Stimulated activated CD4-positive, alpha-beta T cell treated with anti-CD3 and anti-CD28 coated beads, Interleukin-1b, Interleukin-23, amount 100 ng/mL, for 4 hours (primary cell): ENCODE data around the gene ADCY1.

Experiments
- DNase-seq, 2 donors: peaks; one replicate each; pipeline ENCODE4 v3.0.0-alpha.2; 2020; ENCODE audit warnings: low read depth in 2 of 2

The ADCY1 gene

DNA sequence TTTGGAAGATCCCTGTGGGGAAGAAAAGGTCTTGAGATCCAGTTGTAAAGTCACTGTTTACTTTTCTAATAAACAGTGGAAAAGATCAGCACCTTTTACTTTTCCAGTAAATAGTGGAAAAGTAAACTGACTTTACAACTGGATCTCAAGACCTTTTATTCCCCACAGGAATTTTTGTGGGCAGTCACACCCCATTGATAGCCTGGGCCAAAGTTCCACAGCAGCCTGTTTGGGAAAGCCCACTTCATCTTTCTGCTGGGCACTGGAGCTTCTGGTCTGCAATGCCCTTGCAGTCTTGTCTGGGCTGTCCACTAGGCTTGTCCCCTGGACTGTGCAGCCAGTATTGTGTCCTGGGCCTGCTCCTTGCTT, 50.2 kb downstream of the ADCY1 start:
- DNase-seq, result no peak

DNA sequence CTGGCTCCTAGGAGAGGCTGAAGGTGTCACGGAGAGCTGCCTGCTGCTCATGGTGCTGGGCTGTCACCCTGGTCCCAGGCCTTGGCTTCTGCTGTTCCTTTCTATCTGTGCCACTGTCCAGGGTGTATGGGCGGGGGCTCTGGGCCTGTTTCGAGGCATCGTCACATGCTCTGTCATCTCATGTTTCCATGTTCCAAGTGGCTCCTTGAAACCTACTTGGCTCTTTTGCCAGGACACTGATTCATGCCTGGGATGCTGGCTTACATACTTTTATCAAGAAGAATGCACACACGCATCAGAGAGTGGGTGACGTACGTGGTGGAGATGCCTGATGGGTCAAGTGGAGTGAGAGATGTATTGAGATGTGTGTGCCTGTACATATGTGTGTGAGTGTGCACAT, 50.9 kb downstream of the ADCY1 start:
- no peak for DNase-seq

DNA sequence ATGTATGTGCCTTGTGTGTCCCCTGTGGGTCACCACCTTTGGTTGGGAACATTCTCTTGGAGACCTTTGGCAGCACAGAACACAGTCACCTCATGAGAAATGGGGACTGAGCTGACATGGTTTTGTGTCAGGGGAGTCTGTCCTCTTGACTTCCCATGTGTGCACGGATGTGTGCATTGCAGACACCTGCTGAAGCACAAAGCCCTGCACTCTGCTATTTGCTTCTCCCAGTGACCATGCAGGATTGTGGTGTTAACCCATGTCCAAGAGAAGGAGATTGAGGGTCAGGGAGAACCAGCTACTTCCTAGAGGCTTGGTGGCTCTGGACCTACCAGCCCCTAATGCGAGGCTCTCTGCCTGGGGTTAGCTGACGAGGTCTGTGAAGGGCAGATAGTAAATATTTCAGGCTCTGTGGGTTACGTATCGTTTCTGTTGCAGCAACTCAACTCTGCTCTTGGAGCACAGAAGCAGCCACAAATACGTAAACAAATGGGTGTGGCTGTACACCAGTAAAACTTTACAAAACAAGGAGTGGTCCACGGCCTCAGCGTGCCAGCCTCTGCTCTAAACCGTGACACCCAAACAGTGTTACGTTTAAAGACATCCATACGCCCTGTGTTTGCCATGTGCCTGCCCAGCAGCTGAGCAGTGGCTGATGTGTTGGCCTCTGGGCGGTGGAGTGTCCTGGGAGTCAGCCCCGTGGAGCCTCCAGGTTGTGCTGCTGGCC, 51.7 kb downstream of the ADCY1 start:
- no peak for DNase-seq

DNA sequence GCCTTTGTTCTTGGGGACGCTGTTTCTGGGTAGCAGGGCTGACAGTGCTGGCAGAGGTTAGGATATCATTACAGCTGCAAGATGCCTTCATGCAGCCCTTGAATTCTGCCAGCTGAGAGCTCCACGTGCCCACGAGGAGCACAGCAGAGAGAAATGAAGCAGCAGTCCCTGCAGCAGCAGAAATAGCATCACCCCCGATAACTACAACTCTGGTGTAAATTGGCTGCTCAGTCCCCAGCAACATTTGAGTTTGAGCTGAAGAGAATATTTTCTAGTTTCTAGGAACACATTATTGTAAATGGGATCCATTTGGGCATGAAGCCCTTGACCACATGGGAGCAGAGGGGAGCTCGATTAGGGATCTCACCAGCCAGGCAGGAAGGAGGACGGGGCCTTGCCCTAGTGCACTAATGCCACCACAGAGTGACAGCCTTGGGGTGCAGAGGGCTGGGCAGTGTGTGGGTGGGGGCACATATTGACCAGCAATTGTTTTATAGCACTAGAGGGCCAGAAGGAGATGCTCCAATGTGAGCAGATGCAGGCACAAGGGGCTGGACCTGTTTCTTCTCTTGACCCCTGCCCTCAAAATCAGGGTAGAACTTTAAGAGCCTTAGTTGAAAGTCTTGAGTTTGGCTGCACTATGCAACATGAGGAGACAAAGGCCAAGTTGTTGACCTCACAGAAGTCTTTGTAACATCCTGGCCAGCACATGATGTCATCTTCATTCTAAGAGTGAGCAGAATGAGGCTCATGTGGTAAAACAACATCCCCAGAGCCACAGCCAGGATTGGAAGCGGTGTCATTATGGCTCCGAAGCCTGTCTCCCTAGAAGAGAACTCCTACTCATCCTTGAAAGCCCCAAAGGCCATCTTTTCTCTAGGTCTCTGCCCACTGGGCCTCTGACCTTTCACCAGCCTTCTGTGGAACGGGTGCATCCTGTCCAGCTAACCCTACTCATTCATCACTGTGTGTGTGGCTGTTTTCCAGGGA, 52.6 kb downstream of the ADCY1 start:
- DNase-seq, result no peak

DNA sequence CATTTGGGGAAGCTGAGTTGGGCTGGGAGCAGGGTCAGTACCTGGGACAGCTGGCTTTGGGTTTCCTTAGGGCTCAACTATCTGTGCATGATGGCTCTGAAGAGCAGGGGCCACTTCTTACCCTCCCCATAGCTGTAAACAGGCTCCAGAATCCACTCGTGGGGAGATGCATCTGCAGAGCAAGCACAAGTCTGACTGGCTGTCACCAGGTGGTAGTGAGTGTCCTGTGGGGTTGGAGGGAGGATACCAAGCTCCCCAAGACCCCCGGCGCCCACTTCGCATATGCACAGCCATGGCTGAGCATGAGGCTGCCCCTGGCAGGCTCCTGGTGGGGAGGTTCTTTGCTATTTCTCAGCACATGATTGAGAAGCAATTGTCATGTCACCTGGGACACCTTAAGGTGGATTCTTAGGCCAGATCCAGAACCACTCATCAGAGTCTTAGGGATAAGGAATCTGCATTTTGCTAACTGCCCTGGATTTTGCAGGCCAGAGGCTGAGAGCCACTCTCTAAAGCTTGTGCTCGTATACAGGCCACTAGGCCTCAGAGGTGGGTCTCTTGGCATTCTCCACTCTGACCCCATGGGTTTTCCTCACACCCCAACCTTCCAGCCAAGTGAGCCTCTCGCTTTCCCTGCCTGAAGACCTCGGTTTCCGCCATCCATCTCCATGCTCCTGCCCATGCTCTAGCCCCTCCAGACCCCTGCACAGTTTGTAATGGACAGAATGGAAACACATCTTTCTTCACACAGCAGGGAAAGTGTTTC, 53.7 kb downstream of the ADCY1 start:
- no peak for DNase-seq

DNA sequence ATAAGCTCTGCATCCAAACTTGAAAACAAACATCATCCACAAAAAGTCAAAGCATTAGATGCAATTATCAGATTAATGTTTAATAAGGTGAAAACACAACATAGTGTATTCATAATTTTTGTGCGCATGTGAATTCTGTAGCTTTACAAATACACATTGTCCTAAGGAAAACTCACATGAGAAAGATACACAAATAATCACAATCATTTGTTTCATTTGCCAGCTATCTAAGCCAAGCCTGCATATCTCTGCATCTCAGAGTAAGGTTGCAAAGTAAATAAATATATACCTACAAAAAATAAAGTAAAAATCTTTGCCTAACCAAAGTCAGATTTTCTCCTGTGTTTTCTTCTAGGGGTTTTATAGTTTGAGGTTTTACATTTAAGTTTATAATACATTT, 57.4 kb downstream of the ADCY1 start:
- no peak for DNase-seq

DNA sequence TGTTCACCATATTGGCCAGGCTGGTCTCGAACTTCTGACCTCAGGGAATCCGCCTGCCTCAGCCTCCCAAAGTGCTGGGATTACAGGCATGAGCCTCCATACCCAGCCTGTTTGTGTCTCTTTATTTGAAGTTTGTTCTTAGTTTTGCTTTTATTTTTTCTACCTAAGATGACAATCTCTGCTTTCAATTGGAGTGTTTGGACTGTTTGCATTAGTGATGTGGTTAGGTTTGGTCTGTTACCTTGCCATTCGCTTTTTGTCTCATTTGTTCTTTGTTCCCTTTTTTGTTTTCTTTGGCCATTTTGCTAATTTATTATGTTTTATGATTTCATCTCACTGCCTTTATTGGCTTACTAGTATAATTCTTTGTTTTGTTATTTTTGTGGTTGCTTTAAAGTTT, 62.6 kb downstream of the ADCY1 start:
- no peak for DNase-seq

DNA sequence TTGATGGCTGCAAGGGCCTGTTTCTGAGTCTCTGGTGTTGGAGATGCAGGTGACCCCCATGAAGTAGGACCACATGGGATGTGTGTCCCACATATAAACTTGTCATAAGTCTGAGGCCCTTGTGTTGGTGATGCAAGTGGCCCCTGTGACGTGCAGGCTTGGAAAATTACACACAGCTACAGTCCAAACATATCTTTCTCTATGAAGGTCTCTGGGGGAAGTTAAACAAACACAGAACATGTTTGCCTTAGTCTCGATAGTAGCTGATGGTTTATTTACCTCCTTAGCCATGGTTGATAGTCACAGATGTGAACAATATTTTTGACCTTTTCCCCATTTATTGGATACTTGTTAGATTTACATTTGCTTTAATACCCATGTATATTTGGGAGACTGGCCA, 64.7 kb downstream of the ADCY1 start:
- no peak for DNase-seq

DNA sequence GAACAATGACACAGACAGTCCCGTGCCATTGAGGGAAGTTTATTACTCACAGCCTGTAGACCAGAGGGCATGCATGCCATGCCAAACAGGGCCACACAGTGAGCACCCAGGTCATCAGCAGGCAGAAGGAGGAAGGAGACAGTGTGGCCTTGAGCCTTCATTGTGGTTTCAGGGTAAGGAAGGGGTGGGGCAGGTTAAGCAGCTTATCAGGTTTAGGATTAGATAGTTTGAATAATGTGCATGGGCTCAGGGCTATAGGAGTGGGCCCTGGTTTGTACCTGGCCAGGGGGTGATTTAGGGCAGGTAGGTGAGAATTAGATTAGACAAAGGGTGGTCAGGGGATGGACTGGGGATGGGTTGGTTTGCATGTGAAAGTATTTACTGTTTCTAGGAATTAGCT, 67.9 kb downstream of the ADCY1 start:
- DNase-seq, result no peak

DNA sequence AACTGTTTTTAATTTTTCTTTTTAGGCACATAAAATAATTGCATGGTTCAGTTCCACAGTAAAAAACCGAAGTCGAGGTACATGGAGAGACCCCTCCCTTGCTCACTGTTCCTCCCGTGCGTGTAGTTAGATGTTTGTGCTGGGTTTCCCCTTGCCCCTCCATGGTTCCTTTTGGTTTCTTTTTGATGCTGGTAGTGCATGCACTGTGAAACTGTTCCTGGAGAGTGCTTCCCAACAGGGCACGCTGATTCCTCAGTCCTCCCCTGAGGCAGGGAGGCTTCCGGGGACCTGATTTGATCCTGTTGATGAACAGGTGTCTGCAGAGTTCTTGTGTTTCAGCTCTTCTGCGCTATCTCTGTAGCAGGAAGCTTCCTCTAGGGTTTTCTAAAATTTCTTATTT, 69.5 kb downstream of the ADCY1 start:
- no peak for DNase-seq

DNA sequence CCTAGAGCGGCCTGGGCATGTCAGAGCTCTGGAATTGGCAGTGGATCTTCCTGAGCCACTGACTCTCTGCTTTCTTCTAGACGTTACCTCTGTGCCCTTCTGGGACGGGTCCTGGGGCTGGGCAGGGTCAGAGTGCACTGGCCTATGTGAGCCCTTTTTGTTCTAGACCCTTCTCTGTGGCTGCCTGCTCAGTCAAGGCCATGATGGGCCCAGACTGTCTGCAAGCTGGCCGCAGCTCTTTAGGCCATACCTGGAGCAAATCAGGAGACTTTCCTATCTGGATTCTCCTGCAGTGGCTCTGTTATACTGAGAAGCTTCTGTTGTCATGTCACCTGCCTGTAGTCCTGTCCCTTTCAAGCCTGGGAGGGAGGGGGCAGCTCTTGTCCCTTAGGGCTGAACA, 70.1 kb downstream of the ADCY1 start:
- DNase-seq, result no peak

DNA sequence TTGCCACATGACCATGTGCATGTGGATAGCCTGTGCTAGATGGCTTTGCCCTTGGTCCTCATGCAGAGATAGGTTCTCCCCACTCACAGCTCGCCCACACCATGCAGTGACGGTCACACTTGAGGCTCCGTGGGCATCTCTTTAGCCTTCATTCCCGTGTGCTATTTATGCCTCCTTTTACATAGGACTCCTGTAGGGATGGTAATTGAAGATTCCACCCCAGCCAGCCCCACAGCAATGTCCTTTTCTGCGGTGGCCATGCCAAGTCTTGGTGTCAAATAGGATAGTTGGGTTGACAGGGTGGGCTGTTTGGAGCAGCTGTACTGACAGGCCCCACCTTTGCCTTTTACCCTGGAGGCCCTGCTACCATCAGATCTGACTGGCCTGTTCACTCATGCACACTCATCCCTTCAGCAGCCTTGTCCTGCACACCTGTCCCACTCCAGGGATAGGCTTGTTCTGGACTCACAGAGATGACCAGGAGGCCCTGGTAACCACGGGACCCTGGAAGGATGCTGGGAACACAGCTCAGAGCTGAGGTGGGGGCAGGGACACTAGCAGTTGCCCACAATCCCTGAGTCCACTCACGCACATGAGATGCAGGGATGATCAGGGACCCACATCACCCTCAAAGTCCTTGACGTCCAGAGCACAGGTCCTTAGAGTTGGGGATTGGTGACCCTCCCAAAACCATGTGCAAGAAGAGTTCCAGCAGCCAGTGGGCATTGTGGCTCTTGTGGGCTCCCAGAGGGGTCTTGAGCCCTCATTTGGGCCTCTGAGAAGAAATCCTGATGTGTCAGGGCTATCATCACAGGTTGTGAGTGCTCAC, 71.2 kb downstream of the ADCY1 start:
- no peak for DNase-seq

DNA sequence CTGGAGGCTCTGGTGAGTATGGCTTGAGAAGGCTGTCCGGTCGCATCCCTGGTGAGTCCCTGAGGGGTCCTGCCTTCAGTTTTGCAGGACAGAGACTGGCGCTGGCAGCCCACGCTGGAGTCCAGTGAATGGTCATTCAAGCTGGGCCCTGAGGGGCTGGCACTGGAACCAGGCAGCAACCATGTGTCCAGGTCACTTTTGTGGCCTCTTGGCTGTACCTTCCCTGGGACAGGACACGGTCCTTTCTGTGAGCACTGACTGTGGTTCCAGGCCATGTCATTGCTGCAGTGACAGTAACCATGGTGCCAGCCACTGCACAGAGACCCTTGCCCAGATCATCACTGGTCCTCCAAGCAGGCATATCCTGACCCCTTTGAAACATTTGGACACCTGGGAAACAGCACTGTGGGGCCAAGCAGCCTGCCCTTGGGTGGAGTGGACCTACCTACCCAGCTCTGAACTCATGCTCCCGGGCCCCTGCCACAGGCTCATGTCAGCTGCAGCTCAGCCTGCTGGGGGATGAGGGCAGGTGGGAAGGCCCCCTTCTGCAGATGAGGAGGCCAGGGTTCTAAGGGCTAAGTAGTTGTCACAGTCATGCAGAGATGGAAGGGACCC, 72.1 kb downstream of the ADCY1 start:
- DNase-seq, result no peak

DNA sequence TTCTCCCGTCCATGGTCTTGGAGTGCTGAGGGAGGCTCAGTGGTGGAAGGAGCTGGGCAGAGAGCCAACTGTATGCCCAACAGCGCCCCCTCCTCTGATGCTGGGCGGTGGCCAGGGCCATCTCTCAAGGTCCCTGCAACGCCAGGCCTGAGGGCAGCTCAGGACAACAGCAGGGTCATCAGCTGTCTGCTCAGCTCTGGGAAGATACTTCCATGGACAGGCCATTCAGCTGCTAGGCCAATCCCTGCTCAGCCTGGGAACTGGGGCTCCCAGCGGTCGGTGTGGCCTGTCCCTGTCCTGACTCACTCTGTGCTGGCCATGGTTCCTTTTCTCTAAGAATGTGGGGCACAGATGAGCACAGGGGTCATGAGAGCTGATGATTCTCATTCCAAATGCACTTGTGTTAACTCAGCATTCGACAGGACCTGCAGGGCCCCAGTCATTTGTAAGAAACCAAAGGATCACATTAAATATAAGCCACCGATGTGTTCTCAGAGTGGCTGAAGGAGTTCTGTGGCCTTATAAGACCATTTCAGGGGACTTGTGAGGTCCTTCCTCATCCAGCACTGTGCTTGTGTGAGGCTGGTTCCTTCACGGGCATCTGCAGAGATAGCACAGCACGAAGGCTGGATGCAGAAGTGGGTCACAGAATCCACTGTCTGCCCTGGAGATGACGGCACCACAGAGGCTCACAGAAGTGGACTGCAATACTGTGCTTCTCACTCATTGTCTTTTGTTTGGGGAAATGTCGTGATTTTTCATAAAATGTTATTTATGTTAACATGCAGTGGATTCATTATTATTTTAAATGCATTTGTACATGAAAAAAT, 73.0 kb downstream of the ADCY1 start:
- no peak for DNase-seq

DNA sequence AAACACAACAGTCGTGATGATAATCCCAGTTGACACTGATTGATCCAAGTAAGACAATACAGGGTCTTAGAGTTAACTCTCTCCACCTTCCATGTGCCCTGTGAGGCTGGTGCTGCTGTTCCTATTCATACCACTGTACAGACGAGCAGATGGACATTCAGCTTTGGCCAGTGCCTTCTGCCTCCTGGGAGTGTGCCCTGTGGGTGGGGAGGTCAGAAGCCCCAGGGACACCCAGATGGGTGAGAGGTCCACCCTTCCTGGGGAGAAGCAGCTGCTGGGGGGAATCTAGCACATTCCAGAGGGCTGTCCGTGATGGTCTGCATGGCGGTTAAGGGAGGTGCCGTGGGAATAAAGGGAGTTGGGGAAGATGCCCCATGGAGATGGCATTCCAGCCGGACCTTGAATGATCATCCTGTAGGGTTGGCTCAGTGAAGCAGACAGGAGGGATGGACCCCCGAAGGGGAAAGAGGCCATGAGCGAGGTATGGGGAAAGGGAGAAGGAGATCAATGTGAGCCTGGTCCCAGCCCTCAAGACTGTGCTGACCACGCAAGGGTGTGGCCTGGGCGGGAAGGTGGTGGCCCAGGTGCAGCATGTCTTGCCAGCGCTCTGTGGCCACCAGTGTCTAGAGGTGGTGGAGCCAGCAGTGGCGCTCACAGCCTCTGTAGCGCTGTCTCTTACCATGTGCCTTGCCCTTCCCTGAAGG, 74.0 kb downstream of the ADCY1 start:
- no peak for DNase-seq

DNA sequence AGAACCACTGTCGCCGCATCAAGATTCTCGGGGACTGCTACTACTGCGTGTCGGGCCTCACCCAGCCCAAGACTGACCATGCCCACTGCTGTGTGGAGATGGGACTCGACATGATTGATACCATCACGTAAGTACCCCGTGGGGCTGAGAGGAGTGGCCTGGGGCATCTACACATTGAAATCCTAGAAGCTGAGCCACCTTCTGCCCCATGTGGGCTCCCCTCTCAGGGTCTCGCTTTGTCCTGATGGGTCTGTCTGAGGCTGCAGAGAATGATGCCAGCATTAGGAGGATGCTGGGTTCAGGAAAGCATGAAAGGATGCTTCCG, 74.5 kb downstream of the ADCY1 start:
- DNase-seq, result no peak

DNA sequence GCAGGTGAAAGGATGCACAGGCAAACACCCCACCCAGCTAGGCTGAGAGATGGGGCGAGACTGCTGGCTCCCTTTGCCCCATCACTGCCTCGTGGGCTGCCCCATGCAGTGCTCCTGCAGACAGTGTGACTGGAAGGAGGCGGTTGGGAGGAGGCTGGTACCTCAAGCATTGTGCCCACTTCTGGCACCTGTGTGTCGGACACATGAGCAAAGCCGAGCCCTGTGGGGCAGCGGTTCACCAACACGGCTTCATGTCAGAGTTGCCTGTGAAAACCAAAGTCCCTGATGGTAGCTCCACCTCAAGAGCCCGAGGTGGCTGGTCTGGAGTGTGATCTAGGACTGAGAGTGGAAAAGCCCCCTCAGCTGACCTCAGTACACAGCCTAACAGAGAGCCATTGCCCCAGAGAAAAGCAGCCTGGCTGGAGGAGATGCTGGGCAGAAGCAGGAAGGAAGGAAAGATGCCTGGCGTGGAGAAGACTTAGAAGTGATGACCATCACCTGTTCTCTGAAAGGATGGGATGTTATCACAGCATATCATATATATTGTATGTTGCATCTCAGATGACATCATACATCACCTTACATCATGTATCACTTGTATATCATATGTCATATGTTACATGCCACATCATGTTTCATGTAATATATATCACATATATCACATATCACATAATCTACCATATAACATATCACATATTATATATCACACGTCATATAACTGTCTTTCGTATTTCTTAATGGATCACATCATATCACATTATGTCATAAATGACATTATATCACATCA, 75.6 kb downstream of the ADCY1 start:
- no peak for DNase-seq

DNA sequence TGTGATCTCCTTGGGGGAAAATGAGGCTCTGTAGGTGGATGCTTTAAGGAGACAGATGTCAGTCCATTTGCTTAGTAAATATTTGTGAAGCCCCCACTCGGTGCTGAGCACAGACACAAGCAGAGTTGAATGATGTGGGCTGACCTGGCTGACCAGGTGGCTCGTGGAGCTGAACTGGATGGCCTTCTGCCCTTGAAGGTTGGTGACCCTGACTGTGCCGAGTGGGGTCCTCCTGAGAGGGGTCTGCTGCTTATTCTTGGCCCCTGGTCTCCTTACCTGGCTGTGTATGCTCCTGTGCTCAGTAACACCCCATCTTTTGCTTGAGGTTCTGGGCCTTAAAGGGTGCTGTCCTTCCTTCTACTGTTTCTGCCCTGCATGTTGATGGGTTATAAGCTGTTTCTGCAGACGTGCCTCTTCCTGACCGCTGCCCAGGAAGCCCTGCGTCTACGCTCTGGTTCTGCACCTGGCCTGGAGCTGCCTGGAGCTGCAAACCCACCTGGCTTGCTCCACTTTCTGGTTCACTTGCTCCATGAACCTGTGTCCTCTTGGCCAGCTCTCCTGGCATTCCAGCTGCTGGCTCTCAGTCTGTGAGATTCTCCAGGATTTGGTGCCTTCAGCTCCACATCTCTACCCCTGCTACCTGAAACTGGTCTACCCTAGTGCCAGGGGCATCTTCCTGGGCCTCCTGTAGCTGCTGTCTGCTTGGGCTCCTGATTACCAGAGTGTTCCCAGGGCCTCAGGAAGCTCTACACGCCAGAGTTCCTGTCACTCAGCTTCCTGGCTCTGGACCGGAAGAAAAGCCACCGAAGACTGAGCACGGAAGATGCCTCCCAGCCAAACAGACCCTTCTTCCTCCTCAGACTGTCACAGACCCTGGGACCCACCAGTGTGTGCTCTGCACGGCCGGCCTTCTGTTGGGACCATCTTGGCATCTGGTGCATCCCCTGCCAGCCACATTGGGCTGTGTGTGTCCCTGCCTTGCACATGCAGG, 76.5 kb downstream of the ADCY1 start:
- DNase-seq, result no peak
